GM12872 (cell line): ENCODE results near the gene GIPC3.

Experiments
- TF ChIP-seq, protein P1 (sequence below): IDR thresholded peaks from 3 replicates; pipeline ENCODE4 v1.5.1; 2011; ENCODE audit warnings: low read depth, mild to moderate bottlenecking, low read length, moderate library complexity; ENCODE audit not compliant: insufficient read depth

GIPC3 gene

DNA sequence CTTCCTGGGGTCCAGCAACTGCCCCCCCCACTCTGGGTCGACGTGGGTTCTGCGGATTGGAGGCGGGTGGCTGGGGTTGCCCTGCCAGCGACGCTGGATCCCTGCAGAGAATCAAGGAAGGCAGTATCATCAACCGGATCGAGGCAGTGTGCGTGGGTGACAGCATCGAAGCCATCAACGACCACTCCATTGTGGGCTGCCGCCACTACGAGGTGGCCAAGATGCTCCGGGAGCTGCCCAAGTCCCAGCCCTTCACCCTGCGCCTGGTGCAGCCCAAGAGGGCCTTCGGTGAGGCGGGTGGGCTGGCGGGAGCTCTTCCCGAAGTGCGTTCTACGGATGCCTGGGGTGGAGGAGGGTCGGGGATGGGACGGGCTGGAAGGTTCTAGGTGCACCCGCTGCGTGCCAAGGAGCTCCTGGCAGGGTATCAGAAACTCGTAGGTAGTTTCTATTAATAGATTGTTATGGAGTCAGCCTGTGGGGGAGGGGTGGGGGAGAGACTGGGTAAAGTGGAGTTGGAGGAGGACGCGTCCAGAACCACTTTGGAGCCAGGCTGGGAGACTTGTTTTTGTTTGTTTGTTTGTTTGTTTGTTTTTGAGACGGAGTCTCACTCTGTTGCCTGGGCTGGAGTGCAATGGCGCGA lies 1.5 kb downstream of the GIPC3 start:
- TF ChIP-seq, protein P1, sequence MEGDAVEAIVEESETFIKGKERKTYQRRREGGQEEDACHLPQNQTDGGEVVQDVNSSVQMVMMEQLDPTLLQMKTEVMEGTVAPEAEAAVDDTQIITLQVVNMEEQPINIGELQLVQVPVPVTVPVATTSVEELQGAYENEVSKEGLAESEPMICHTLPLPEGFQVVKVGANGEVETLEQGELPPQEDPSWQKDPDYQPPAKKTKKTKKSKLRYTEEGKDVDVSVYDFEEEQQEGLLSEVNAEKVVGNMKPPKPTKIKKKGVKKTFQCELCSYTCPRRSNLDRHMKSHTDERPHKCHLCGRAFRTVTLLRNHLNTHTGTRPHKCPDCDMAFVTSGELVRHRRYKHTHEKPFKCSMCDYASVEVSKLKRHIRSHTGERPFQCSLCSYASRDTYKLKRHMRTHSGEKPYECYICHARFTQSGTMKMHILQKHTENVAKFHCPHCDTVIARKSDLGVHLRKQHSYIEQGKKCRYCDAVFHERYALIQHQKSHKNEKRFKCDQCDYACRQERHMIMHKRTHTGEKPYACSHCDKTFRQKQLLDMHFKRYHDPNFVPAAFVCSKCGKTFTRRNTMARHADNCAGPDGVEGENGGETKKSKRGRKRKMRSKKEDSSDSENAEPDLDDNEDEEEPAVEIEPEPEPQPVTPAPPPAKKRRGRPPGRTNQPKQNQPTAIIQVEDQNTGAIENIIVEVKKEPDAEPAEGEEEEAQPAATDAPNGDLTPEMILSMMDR = no peak

DNA sequence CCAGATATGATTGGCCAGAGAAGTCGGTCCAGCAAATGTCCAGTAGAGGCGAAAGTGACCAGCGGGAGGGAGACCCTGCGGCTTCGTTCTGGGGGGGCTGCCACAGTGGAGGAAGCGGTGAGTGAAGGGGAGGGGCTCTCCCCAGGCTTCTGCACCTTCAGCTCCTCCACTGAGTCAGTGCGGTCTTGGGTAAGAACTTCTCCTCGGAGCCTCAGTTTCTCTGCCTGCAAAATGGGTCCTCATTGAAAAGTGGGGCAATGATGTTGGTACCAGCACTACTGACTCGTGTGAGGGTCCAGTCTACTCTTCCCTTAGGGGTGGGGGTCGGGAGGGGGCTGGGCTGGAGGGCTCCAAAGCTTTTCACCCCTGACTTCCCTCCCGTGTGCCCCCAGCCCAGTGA lies 4.2 kb downstream of the GIPC3 start:
- TF ChIP-seq, protein P1 = no peak

DNA sequence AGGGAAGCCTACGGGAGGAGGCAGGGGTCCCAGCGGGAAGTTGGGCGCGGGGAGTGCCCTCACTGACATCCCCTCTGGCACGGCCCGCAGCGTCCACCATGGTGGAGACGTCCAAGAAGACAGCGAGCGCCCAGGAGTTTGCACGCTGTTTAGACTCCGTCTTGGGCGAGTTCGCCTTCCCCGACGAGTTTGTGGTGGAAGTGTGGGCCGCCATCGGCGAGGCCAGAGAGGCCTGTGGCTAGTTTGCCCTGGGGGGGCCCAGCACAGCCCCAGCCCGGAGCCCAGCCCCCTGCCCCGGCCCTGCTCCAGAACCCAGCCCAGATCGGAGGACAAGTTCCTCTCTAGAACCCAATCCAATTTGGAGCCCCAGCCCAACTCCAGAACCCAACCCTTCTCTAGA lies 4.7 kb downstream of the GIPC3 start:
- TF ChIP-seq, protein P1 = no peak

DNA sequence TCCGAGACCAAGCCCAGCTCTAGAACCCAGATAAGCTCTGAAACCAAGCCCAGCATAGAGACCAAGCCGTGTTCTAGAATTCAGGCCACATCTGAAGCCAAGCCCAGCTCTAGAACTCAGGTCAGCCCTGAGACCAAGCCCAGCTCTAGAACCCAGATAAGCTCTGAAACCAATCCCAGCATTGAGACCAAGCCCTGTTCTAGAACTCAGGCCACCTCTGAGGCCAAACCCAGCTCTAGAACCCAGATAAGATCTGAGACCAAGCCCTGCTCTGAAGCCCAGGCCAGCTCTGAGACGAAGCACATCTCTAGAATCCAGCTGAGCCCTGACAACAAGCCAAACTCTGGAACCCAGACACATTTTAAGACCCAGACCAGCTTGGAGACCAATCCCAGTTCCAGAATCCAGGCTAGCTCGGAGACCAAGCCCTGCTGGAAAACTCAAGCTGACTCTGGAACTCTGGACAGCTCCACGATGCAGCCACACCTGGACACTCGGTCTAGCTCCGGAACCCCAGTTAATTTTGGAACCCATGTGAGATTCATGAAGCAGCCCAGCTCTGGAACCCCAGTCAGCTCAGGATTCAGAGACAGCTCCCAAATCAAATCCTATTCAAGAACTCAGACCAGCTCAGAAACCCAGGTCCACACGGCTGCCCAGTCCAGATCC lies 5.8 kb downstream of the GIPC3 start:
- TF ChIP-seq, protein P1 = no peak

DNA sequence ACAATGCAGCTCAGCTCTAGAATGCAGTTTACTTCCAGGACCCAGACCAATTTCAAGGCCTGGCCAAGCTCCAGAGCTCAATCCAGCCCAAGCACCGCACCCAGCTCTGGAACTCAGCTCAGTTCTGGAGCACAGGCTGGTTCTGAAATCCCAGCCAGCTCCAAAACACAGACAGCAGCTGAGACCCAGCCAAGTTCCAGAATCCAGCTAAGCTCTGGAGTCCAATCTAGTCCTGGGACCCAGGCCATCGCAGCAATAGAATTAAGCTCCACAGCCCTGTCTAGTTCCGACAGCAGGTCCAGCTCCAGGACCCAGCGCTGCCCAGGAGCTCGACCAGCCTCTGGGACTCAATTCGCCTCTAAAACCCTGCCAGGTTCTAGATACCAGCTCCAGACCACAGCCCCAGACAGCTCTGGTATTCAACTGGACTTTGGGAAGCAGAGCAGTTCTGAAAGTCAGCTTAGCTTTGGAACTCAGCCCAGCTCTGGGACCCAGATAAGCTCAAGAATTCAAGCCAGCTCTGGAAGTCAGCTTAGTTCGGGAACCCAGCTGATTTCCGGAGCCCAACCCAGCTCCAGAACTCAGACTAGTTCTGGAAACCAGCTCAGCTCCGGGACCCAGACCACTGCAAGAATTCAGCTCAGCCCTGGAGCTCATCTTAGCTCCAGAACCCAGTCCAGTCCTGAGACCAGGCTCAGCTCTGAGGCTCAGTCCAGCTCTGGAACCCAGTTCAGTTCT lies 6.8 kb downstream of the GIPC3 start:
- TF ChIP-seq, protein P1 = no peak

DNA sequence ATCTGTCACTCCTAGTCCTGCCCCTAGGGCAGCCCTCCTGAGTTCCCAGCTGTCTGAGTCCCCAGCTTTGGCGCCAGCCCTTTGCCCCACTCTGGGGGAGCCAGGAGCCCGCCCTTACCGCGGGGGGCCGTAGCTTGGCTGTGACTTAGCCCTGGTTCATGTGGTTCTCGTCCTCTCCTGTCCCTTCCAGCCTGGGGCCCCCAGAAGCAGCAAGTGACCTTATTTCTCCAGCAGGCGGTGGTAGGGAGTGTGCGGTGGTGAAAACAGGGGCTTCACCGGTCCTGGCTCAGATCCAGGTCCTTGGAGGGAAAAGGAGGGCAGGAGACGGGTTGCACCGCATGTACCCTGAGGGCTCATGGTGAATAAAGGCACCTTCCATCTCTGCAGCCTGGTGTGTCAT lies 7.9 kb downstream of the GIPC3 start:
- TF ChIP-seq, protein P1 = no peak

DNA sequence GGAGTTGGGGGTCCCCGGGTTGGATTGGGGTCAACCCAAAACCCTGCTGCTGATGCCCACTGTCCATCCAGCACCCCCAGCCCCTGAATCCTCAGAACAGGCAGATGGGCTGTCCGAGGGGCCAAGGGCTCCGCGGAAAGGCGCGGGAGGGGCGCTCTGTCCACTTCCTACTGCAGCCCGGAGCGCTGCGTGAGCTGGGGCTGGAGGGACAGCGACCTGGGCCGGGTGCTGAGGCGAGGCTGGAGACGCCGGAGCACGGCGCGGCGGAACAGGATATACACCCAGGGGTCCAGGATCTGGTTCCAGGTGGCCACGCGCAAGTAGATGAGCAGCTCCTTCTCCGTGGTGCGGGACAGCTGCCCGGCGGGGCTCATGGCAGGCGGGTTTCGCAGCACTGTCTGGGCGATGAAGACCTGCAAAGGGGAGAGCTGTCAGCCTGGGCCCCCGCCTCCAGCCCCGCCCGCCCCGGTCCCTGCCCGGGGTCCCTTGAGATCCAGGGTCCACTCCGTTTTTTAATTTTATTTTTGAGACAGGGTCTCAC lies 10.3 kb downstream of the GIPC3 start:
- TF ChIP-seq, protein P1 = no peak
